WERI-Rb-1 (cell line): ENCODE results near the gene ARL4C.

Experiments
- DNase-seq: peaks from one replicate; pipeline ENCODE4 v3.0.0-alpha.2; 2020
- H3K27ac ChIP-seq: fragments of 250-450 bp; sonication (Bioruptor Pico); 2 replicates; pipeline ENCODE4 v1.5.1; 2020; ENCODE audit warnings: mild to moderate bottlenecking, moderate library complexity
- H3K27me3 ChIP-seq: fragments of 250-450 bp; sonication (Bioruptor Pico); 2 replicates; pipeline ENCODE4 v1.5.1; 2021; ENCODE audit warnings: mild to moderate bottlenecking, low read depth, moderate library complexity; ENCODE audit not compliant: insufficient read depth, severe bottlenecking
- H3K36me3 ChIP-seq: fragments of 250-450 bp; sonication (Bioruptor Pico); 2 replicates; pipeline ENCODE4 v1.5.1; 2020; ENCODE audit warnings: mild to moderate bottlenecking, moderate library complexity
- H3K4me3 ChIP-seq: 2 replicates; pipeline ENCODE4 v1.5.1; 2011; ENCODE audit warnings: low read depth, mild to moderate bottlenecking, control low read depth, low read length
- H3K9me3 ChIP-seq: fragments of 250-450 bp; sonication (Bioruptor Pico); 2 replicates; pipeline ENCODE4 v1.5.1; 2021; ENCODE audit warnings: mild to moderate bottlenecking, moderate library complexity; ENCODE audit not compliant: severe bottlenecking
- CTCF ChIP-seq: IDR thresholded peaks from 2 replicates; pipeline ENCODE4 v1.5.1; 2011; ENCODE audit warnings: low read depth, mild to moderate bottlenecking, control low read depth, inconsistent platforms, low read length

ARL4C gene

DNA sequence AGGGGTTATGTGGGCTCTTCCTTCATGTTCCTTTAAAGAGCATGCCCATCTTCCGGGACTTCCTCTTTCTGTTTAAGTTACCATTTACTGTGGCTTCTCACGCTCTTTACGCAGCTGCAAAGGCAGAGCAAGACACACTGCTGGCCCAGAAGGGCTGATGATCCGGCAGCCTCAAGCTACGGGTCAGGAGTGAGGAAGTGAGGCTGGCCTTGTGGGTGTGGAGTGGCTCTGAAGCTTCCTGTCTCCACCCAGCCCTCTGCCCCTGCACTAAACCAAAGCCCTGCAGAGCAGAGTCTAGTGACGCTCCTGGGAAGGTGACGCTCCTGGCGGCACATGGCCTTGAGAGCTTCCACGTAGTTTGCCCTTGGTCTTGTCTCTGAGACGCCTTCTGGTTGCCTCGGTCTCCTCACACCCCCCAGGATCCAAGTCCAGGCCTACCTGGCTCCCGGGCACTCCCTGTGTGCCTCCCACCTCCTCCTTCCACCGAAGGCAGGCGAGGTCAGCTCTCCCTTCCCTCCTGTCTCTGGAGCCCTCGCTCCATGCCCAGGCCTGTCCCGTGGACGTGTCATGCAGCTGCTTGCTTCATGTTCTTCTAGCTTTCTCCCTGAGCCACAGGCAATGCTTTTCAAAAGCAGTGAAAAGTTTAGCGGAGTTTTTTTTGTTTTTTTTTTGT lies 50.3 kb downstream of the ARL4C start:
- Histone ChIP-seq H3K27me3 (no peaks in the 10 kb centered on the region), H3K4me3 (no peak overlapping the region), H3K9me3 (no peaks in the 10 kb centered on the region), H3K36me3 (no peaks in the 10 kb centered on the region), H3K27ac (no peak overlapping the region)
- TF ChIP-seq CTCF = no peak
- no peak for DNase-seq

DNA sequence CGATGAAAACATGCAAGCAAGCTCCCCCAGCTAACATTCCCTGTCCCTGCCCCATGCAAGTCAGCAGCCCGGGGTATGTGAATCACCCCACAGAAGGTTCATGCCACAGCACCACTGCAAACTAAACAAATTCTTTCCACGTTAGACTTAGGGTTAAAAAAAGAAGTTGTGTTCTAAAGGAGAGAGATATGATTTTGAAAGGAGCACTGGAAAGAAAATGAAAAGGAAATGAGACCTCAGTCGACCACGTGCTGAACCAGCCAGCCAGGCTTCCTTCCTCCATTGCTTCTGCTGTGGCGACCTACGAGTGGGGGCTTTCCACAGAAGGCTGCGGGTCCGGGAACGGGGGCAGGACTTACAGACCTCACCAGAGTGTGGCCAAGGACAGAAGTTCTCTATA lies 52.0 kb downstream of the ARL4C start:
- H3K27ac ChIP-seq = no peak overlapping the region
- DNase-seq = no peak

DNA sequence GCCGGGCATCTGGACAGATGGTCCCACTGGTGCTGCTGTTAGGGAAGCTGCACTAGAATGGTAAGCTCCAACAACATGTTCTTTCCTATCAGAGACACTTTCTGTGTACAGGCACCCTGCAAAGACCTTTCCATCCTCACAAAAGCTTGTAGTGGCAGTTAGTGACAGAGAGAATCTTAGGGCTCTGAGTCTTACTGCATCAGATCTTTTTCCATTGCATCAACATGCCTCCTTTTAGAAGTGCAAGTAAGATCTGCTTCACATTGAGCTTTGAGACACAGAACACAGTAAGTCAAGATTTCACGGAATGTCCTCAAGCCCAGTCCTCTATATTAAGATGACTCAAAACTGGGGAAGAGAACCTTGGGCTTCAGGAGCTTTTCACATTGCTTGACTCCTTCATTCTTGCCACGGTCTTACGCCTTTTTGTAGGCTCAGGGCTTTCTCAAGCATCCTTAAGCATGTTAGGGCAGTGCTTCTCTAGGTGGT lies 52.6 kb downstream of the ARL4C start:
- TF ChIP-seq CTCF = no peak
- Histone ChIP-seq H3K9me3 (no peaks in the 10 kb centered on the region), H3K27me3 (no peaks in the 10 kb centered on the region), H3K4me3 (no peak overlapping the region), H3K27ac (no peak overlapping the region), H3K36me3 (no peaks in the 10 kb centered on the region)
- DNase-seq = no peak

More for the DNA sequence above, 52.0 kb downstream of the ARL4C start:
- Histone ChIP-seq H3K36me3 (no peaks in the 10 kb centered on the region), H3K4me3 (no peak overlapping the region), H3K27me3 (no peaks in the 10 kb centered on the region), H3K9me3 (no peaks in the 10 kb centered on the region)
- no peak for TF ChIP-seq CTCF
